22Rv1 (cell line): ENCODE results near the gene LRRN4.

Experiments used
- H3K27ac ChIP-seq: fragments of 450-650 bp; 2 replicates; pipeline ENCODE4 v1.5.1; 2017
- ZFX ChIP-seq: fragments of 450-650 bp; IDR thresholded peaks from 2 replicates; pipeline ENCODE4 v1.6.1; 2017; ENCODE audit warnings: antibody characterized with exemption, borderline replicate concordance
- TF ChIP-seq, protein P1 (sequence below): fragments of 450-650 bp; IDR thresholded peaks from 2 replicates; pipeline ENCODE4 v1.5.1; 2017; ENCODE audit warnings: mild to moderate bottlenecking

LRRN4 gene

DNA sequence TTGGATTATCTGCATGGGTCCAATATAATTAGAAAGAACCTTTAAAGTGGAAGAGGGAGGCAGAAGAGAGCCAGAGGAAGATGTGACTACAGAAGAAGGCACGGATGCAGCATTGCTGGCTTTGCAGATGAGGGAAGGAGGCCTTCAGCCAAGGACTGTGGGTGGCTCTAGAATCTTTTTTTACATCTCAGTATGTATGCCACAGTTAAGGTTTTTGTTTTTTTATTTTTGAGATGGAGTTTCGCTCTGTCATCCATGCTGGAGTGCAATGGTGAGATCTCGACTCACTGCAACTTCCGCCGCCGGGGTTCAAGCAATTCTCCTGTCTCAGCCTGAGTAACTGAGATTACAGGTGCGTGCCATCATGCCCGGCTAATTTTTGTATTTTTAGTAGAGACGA, 54.1 kb downstream of the LRRN4 start:
- TF ChIP-seq, protein P1, sequence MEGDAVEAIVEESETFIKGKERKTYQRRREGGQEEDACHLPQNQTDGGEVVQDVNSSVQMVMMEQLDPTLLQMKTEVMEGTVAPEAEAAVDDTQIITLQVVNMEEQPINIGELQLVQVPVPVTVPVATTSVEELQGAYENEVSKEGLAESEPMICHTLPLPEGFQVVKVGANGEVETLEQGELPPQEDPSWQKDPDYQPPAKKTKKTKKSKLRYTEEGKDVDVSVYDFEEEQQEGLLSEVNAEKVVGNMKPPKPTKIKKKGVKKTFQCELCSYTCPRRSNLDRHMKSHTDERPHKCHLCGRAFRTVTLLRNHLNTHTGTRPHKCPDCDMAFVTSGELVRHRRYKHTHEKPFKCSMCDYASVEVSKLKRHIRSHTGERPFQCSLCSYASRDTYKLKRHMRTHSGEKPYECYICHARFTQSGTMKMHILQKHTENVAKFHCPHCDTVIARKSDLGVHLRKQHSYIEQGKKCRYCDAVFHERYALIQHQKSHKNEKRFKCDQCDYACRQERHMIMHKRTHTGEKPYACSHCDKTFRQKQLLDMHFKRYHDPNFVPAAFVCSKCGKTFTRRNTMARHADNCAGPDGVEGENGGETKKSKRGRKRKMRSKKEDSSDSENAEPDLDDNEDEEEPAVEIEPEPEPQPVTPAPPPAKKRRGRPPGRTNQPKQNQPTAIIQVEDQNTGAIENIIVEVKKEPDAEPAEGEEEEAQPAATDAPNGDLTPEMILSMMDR, result no peak
- no peak for TF ChIP-seq ZFX
- no peak overlapping the region for H3K27ac ChIP-seq

DNA sequence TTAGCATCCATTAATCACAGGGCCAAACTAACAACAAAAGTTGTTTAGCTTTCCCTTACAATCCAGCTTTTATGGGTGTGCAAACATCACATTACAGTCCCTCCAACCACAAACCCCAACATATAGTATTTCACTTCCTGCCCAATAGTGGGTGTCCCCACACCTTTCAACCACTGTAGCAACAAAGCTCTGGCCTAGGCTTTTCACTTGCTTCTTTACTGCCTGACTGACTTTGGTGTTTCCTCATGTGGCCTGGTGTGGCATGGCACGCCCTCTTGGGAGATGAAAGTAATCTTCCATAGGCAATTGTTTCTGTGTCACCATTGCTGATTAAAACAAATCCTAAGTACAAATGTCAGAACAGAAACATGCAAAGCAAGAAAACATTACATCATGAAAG, 57.1 kb downstream of the LRRN4 start:
- H3K27ac ChIP-seq, result no peak overlapping the region
- TF ChIP-seq, protein P1, result no peak
- no peak for TF ChIP-seq ZFX

DNA sequence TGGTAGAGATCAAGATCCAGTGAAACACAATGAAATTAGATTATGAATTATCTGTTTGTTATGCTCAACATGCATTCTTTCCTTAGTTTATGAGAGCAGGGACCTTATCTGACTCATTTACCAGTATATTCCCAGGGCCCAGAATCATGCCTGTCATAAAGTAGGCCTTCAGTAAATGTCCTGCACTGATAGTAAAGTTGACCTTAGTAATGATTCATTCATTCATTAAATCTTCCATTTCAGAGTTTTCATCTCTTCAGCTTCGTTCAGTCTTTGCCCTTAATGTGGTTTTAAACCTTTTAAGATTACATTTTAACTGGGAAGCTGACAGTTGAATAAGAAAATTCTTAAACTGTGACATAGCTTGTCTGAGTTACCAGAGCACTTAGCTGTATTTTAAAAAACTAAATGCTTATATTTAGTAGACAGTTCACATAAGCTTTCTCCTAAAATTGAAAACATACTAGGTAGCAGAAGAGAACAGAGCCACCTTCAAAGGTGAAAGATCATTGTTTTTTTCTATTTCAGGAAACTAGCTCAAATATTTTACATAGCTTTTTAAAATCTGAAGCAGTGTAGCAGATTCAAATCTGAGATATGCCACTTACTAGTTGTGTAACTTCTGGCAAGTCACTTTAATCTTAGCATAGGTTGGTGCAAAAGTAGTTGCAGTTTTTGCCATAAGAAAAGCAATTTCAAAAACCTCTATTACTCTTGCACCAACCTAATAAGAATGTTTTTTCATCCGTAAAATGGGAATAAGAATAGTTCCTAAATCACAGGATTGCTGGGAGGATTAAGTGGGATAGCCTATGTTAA, 62.0 kb downstream of the LRRN4 start:
- TF ChIP-seq, protein P1, result no peak
- TF ChIP-seq ZFX, result no peak
- peak overlapping the region; percentile 35 for H3K27ac ChIP-seq

DNA sequence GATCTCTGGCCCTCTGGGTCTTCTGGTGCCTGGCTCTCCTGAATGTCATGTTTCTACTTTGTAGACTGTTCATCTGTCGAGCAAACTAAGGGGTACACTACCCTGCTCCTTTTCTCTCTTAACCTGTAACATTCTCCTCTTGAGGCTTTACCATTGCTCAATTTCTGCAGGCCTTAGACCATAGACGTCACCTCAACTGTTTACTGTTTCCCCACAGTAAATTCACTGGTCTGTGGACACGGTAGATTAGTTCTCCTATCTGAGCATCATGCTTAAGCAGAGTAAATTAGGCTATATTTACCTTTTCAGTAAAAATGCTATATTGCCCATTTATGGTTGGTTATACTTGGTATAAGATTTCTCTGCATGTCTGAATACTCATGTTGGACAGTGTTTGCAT, 62.9 kb downstream of the LRRN4 start:
- H3K27ac ChIP-seq, result peak overlapping the region; percentile 35; the same call in 1 of the 2 replicates
- no peak for TF ChIP-seq ZFX
- TF ChIP-seq, protein P1, result no peak
